IMR-90 (cell line): ENCODE results near the gene DERA. TPM values are rescaled to one million over a fixed set of nuclear protein-coding genes. Genes with fewer than 3 reads are reported as not detected.

Experiments used
- ATAC-seq: fragments of 200-7000 bp; cut with Tn5 transposase; 2 replicates; pipeline ENCODE4 v1.9.1; 2020; ENCODE audit warnings: low read depth, mild to moderate bottlenecking, moderate library complexity
- BruUV-seq: library from RNA; stranded (reverse); fragments of 400-500 nt; replicated peaks from 2 replicates; lab custom pipeline; 2021; lab: Mats Ljungman, UMichigan
- CTCF ChIA-PET: fragments of 300-600 bp; formaldehyde crosslinking; extraction: SDS; loops from one replicate; lab custom pipeline; 2021; ENCODE audit warnings: antibody characterized with exemption; lab: Yijun Ruan, JAX
- POLR2A ChIA-PET: fragments of 300-600 bp; sonication (Branson Sonifier 250); formaldehyde crosslinking; loops from one replicate; lab custom pipeline; 2022; ENCODE audit warnings: antibody characterized with exemption; ENCODE audit not compliant: unreplicated experiment; lab: Charles Lee
- DNase-seq: peaks from one replicate; pipeline ENCODE4 v3.0.0; 2013
- H2AFZ ChIP-seq: replicated peaks from 2 replicates; pipeline ENCODE3; 2013; ENCODE audit warnings: low read length, mild to moderate bottlenecking; ENCODE audit not compliant: poor library complexity
- H2AK5ac ChIP-seq: 2 replicates; pipeline ENCODE4 v1.6.1; 2013; ENCODE audit warnings: low read depth, low read length, inconsistent platforms
- H2AK9ac ChIP-seq: replicated peaks from 2 replicates; pipeline ENCODE3; 2013; ENCODE audit warnings: mild to moderate bottlenecking, low read depth, low read length, moderate library complexity; ENCODE audit not compliant: poor library complexity
- H2BK120ac ChIP-seq: 2 replicates; pipeline ENCODE4 v1.6.1; 2013; ENCODE audit warnings: low read depth, low read length, inconsistent platforms
- H2BK15ac ChIP-seq: 3 replicates; pipeline ENCODE4 v1.6.1; 2013; ENCODE audit warnings: low read depth, low read length, inconsistent platforms
- H2BK20ac ChIP-seq: 2 replicates; pipeline ENCODE4 v1.6.1; 2013; ENCODE audit warnings: low read depth, mild to moderate bottlenecking, inconsistent platforms, low read length, moderate library complexity
- H2BK5ac ChIP-seq: 2 replicates; pipeline ENCODE4 v1.6.1; 2013; ENCODE audit warnings: mild to moderate bottlenecking, low read depth, low read length, inconsistent platforms; ENCODE audit not compliant: poor library complexity, severe bottlenecking
- H3K14ac ChIP-seq: replicated peaks from 2 replicates; pipeline ENCODE4 v1.6.1; 2013; ENCODE audit warnings: low read depth, low read length, inconsistent platforms
- H3K18ac ChIP-seq: 2 replicates; pipeline ENCODE4 v1.6.1; 2013; ENCODE audit warnings: low read depth, low read length, control low read depth
- H3K23ac ChIP-seq: 2 replicates; pipeline ENCODE4 v1.6.1; 2013; ENCODE audit warnings: low read depth, low read length, inconsistent platforms
- H3K27ac ChIP-seq: 2 replicates; pipeline ENCODE4 v1.5.1; 2013; ENCODE audit warnings: mild to moderate bottlenecking, control low read depth, low read length; ENCODE audit not compliant: insufficient read depth
- H3K27me3 ChIP-seq: 2 replicates; pipeline ENCODE4 v1.6.1; 2013; ENCODE audit warnings: low read length; ENCODE audit not compliant: control insufficient read depth, insufficient read depth
- H3K36me3 ChIP-seq: 2 replicates; pipeline ENCODE4 v1.6.1; 2013; ENCODE audit warnings: low read length, mixed read lengths; ENCODE audit not compliant: control insufficient read depth, insufficient read depth
- H3K4ac ChIP-seq: 2 replicates; pipeline ENCODE4 v1.6.1; 2013; ENCODE audit warnings: low read depth, low read length, inconsistent platforms
- H3K4me1 ChIP-seq: 2 replicates; pipeline ENCODE4 v1.6.1; 2013; ENCODE audit warnings: low read length, mixed read lengths; ENCODE audit not compliant: control insufficient read depth, insufficient read depth
- H3K4me2 ChIP-seq: 2 replicates; pipeline ENCODE4 v1.6.1; 2013; ENCODE audit warnings: low read depth, mild to moderate bottlenecking, control low read depth, low read length, moderate library complexity
- H3K4me3 ChIP-seq: 2 replicates; pipeline ENCODE4 v1.5.1; 2013; ENCODE audit warnings: low read depth, mild to moderate bottlenecking, control low read depth, low read length, moderate library complexity; ENCODE audit not compliant: insufficient read depth
- H3K56ac ChIP-seq: 2 replicates; pipeline ENCODE4 v1.6.1; 2013; ENCODE audit warnings: low read length, inconsistent platforms; ENCODE audit not compliant: insufficient read depth; ENCODE audit errors: extremely low read depth
- H3K79me1 ChIP-seq, 2 experiments: 2 replicates each; pipeline ENCODE4 v1.6.1; 2013; ENCODE audit warnings: low read length in 2 of 2, inconsistent platforms in 1 of 2, low read depth in 1 of 2
- H3K9ac ChIP-seq: 2 replicates; pipeline ENCODE4 v1.6.1; 2013; ENCODE audit warnings: low read depth, low read length, control low read depth
- H3K9me1 ChIP-seq: 2 replicates; pipeline ENCODE4 v1.6.1; 2013; ENCODE audit warnings: low read length, inconsistent platforms; ENCODE audit not compliant: insufficient read depth
- H3K9me3 ChIP-seq: 2 replicates; pipeline ENCODE4 v1.6.1; 2013; ENCODE audit warnings: low read length; ENCODE audit not compliant: control insufficient read depth, insufficient read depth
- H4K20me1 ChIP-seq: 2 replicates; pipeline ENCODE4 v1.6.1; 2013; ENCODE audit warnings: low read length, inconsistent platforms; ENCODE audit not compliant: insufficient read depth
- H4K5ac ChIP-seq: 2 replicates; pipeline ENCODE4 v1.6.1; 2013; ENCODE audit warnings: mild to moderate bottlenecking, low read depth, low read length, control low read depth
- H4K8ac ChIP-seq, 2 experiments: 2 replicates each; pipeline ENCODE4 v1.6.1; 2013; ENCODE audit warnings: low read depth in 2 of 2, low read length in 2 of 2, control low read depth in 1 of 2, inconsistent platforms in 1 of 2
- H4K91ac ChIP-seq: 2 replicates; pipeline ENCODE4 v1.6.1; 2013; ENCODE audit warnings: low read depth, low read length, inconsistent platforms; ENCODE audit not compliant: insufficient read depth
- CHD1 ChIP-seq: IDR thresholded peaks from 2 replicates; pipeline ENCODE4 v1.6.1; 2012; ENCODE audit warnings: low read depth, low read length, improper control_type of control experiment
- FOS ChIP-seq: fragments of 150-350 bp; IDR thresholded peaks from 2 replicates; pipeline ENCODE4 v1.6.1; 2016; ENCODE audit warnings: low read depth, low read length
- MAZ ChIP-seq: IDR thresholded peaks from 2 replicates; pipeline ENCODE4 v1.6.1; 2012; ENCODE audit warnings: low read depth, mild to moderate bottlenecking, low read length, improper control_type of control experiment, moderate library complexity, borderline replicate concordance
- MXI1 ChIP-seq: IDR thresholded peaks from 2 replicates; pipeline ENCODE4 v1.6.1; 2012; ENCODE audit warnings: low read depth, mild to moderate bottlenecking, low read length, moderate library complexity, borderline replicate concordance
- RAD21 ChIP-seq: IDR thresholded peaks from 2 replicates; pipeline ENCODE4 v1.6.1; 2012; ENCODE audit warnings: low read length, improper control_type of control experiment
- WGBS, 2 experiments: methylation state at CpG; one replicate each; pipeline versions ENCODE4 v1.1.5 to v1.1.7; 2013; ENCODE audit warnings: missing lambda C conversion rate in 2 of 2; ENCODE audit not compliant: insufficient read length in 1 of 2; ENCODE audit errors: extremely low coverage in 2 of 2; 5-methylcytosine and 5-hydroxymethylcytosine counted together
- dilution Hi-C: fragments of 300-500 bp; cut with HindIII; formaldehyde crosslinking; loops from one replicate; pipeline ENCODE4 v1.14.3; 2018; ENCODE audit warnings: low sequenced_read_pairs; ENCODE audit not compliant: unreplicated experiment
- in situ Hi-C: fragments of 300-500 bp; cut with MboI; formaldehyde crosslinking; loops from 3 replicates; pipeline ENCODE4 v1.14.3; 2019; ENCODE audit warnings: low sequenced_read_pairs, inconsistent platforms, mixed read lengths
- intact Hi-C: fragments of 100-400 bp; cut with micrococcal nuclease; formaldehyde crosslinking; loops from 2 replicates; pipeline ENCODE4 v1.10.0; 2022
- polyA plus RNA-seq, 3 experiments: library from polyadenylated mRNA; depleted of rRNA; stranded (reverse); fragments of >200 nt; gene quantifications; 2 replicates each; pipeline ENCODE4 v1.2.3, GENCODE V29; 2012; ENCODE audit warnings: low replicate concordance in 1 of 3
- total RNA-seq: library from RNA; depleted of rRNA; stranded (reverse); fragments of >200 nt; gene quantifications from 2 replicates; pipeline ENCODE4 v1.2.3, GENCODE V29; 2012
- TF ChIP-seq, protein P1 (sequence below): conservative IDR thresholded peaks from 2 replicates; pipeline ENCODE4 v1.5.1; 2012; ENCODE audit warnings: mild to moderate bottlenecking, low read depth, low read length, improper control_type of control experiment
- TF ChIP-seq, protein P2 (sequence below): fragments of 150-350 bp; IDR thresholded peaks from 2 replicates; pipeline ENCODE4 v1.6.1; 2017; ENCODE audit warnings: mild to moderate bottlenecking, antibody characterized with exemption, low read length, low read depth
- TF ChIP-seq, protein P3 (sequence below): fragments of 150-350 bp; IDR thresholded peaks from 2 replicates; pipeline ENCODE4 v1.6.1; 2016; ENCODE audit warnings: low read depth, mild to moderate bottlenecking, low read length, moderate library complexity, borderline replicate concordance

Gene DERA
- total and polyA plus RNA-seq, 2 of the 4 experiments (the other 2 are of a cell fraction), result 28.1 to 58.6 TPM

DNA sequence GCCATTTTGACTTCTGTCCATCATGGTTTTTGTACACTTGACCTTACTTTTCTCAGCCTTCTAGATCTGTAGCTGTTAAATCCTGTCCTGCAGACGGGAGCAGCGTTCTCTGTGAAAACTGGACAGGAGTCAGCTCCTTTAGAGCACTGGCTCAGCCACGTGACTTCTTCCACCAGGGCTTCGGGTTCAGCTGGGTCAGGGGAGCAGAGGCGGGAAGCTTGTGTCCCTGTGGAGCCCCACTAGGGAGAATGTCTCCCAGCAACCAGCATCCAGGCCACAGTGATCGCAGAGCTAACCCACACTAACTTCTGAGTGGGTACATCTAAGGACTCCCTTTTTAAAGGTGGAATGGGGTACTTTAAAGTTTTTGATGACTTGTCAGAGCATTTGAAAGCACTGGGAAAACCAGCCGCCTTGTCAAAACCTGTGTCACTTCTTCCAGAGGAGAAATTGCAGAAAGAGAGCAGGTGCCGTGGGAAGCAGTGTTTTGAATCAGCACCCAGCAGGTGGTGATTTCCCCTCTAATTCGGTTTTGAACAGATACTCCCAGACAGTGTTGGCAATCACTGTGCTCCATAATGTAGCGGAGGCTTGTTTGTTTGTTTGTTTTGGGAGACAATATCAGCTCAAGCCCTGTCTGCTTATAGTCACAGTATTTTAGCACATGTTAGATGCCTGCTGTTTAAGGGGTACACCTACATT is 17.9 kb downstream of the DERA start:
- BruUV-seq, result TSS peak; percentile 34
- no peaks in the 10 kb centered on the region for H3K36me3 ChIP-seq
- H3K9ac ChIP-seq, result no peak overlapping the region; the same call in 1 of the 2 replicates
- peak overlapping the region; percentile 88 for H4K91ac ChIP-seq
- H3K56ac ChIP-seq, result peak overlapping the region; percentile 73; the same call in 1 of the 2 replicates
- H3K23ac ChIP-seq, result peak overlapping the region; percentile 32; the same call in 1 of the 2 replicates
- peaks cover 3% of the 10 kb centered on the region for H3K9me1 ChIP-seq
- H3K27me3 ChIP-seq, result no peaks in the 10 kb centered on the region
- H2AK5ac ChIP-seq, result peak overlapping the region; percentile 46
- H3K79me1 ChIP-seq, result peaks cover 25 to 55% of the 10 kb centered on the region in 2 experiments
- POLR2A ChIA-PET, result interaction anchor here (0.7 kb wide), 1 partner anchor 28 kb away, joined by 3 read pairs; no protein-coding TSS in a partner anchor
- H3K27ac ChIP-seq, result peak overlapping the region; percentile 33
- intact Hi-C loops, result no loop called here
- H3K4me1 ChIP-seq, result peaks cover 4% of the 10 kb centered on the region; the same call in 1 of the 2 replicates
- TF ChIP-seq, protein P1, sequence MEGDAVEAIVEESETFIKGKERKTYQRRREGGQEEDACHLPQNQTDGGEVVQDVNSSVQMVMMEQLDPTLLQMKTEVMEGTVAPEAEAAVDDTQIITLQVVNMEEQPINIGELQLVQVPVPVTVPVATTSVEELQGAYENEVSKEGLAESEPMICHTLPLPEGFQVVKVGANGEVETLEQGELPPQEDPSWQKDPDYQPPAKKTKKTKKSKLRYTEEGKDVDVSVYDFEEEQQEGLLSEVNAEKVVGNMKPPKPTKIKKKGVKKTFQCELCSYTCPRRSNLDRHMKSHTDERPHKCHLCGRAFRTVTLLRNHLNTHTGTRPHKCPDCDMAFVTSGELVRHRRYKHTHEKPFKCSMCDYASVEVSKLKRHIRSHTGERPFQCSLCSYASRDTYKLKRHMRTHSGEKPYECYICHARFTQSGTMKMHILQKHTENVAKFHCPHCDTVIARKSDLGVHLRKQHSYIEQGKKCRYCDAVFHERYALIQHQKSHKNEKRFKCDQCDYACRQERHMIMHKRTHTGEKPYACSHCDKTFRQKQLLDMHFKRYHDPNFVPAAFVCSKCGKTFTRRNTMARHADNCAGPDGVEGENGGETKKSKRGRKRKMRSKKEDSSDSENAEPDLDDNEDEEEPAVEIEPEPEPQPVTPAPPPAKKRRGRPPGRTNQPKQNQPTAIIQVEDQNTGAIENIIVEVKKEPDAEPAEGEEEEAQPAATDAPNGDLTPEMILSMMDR, result no peak
- TF ChIP-seq FOS, result no peak
- no peak for TF ChIP-seq MAZ
- no peak for TF ChIP-seq CHD1
- TF ChIP-seq, protein P2, sequence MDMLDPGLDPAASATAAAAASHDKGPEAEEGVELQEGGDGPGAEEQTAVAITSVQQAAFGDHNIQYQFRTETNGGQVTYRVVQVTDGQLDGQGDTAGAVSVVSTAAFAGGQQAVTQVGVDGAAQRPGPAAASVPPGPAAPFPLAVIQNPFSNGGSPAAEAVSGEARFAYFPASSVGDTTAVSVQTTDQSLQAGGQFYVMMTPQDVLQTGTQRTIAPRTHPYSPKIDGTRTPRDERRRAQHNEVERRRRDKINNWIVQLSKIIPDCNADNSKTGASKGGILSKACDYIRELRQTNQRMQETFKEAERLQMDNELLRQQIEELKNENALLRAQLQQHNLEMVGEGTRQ, result 0 out of 2 replicates have a peak, but pooled peaks have one; percentile 3
- no peak for TF ChIP-seq MXI1
- TF ChIP-seq RAD21, result no peak
- TF ChIP-seq, protein P3, sequence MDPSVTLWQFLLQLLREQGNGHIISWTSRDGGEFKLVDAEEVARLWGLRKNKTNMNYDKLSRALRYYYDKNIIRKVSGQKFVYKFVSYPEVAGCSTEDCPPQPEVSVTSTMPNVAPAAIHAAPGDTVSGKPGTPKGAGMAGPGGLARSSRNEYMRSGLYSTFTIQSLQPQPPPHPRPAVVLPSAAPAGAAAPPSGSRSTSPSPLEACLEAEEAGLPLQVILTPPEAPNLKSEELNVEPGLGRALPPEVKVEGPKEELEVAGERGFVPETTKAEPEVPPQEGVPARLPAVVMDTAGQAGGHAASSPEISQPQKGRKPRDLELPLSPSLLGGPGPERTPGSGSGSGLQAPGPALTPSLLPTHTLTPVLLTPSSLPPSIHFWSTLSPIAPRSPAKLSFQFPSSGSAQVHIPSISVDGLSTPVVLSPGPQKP, result no peak
- dilution Hi-C loops, result no loop called here
- peak overlapping the region; percentile 96 for H2BK20ac ChIP-seq
- H3K4ac ChIP-seq, result peak overlapping the region; percentile 88
- H3K18ac ChIP-seq, result peak overlapping the region; percentile 54; the same call in 1 of the 2 replicates
- peak overlapping the region; percentile 13; the same call in 1 of the 2 replicates for H3K4me2 ChIP-seq
- peak overlapping the region; percentile 68 for H2AFZ ChIP-seq
- H2BK5ac ChIP-seq, result peak overlapping the region; percentile 97
- CTCF ChIA-PET, result interaction anchor here (0.6 to 1.0 kb wide), 2 partner anchors 9 to 40 kb away, joined by 3 read pairs; no protein-coding TSS in a partner anchor
- no peaks in the 10 kb centered on the region for H3K9me3 ChIP-seq
- H4K5ac ChIP-seq, result peak overlapping the region; percentile 0; the same call in 1 of the 2 replicates
- H2AK9ac ChIP-seq, result peak overlapping the region; percentile 26
- peak overlapping the region; percentile 73 for H3K14ac ChIP-seq
- H4K8ac ChIP-seq, result peak overlapping the region; percentile 36 to 78; a peak in 3 of 4 replicates
- no peaks in the 10 kb centered on the region for H4K20me1 ChIP-seq
- H2BK120ac ChIP-seq, result peak overlapping the region; percentile 93
- ATAC-seq, result peak; percentile 35
- WGBS, 2 experiments, result 40% methylated on average over 3 of the region's 10 CpGs; no CpG with 5 or more reads in 1 of the 2 experiments
- peak overlapping the region; percentile 35 for H2BK15ac ChIP-seq
- no peak for DNase-seq
- H3K4me3 ChIP-seq, result no peak overlapping the region
- in situ Hi-C loops, result no loop called here
